Astrocyte of the cerebellum (primary cell): ENCODE data around the gene AACS.

Experiments used
- DNase-seq: peaks from one replicate; pipeline ENCODE4 v3.0.0-alpha.2; 2011; ENCODE audit warnings: low read depth
- H3K4me3 ChIP-seq: 2 replicates; pipeline ENCODE4 v1.5.1; 2011; ENCODE audit warnings: mild to moderate bottlenecking, low read depth, low read length, moderate library complexity
- in situ Hi-C: cut with HindIII; loops from 2 replicates; pipeline ENCODE4 v1.10.0; 2017; ENCODE audit warnings: low sequenced_read_pairs
- TF ChIP-seq, protein P1 (sequence below): IDR thresholded peaks from 2 replicates; pipeline ENCODE4 v1.5.1; 2012; ENCODE audit warnings: low read length, low read depth, moderate library complexity, mild to moderate bottlenecking; ENCODE audit errors: missing control alignments

AACS gene

DNA sequence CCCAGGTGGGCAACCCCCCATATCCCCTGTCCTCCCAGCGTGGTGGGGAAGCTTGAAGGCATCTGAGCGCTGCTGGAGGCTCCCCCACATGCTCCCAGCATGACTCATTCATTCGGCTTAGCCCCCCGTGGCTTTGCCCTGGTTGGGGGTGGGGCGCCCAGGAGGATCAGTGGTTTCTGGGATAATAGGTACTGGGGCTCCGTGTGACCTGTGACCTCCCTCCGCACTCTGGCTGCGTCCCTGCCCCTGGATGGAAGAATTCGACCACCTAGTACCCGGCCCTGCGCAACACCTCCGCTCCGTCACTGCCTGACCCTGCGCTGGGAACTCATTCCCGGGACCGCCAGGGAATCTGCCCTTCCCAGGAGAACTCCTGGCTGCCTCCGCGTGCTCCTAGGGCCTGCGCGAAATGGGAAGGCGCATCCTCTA is 120.1 kb downstream of the AACS start:
- H3K4me3 ChIP-seq, result peak overlapping the region; percentile 44
- in situ Hi-C loops, result loop anchor here (5.0 kb wide), 1 partner anchor 53 kb away; no protein-coding TSS in a partner anchor
- TF ChIP-seq, protein P1, sequence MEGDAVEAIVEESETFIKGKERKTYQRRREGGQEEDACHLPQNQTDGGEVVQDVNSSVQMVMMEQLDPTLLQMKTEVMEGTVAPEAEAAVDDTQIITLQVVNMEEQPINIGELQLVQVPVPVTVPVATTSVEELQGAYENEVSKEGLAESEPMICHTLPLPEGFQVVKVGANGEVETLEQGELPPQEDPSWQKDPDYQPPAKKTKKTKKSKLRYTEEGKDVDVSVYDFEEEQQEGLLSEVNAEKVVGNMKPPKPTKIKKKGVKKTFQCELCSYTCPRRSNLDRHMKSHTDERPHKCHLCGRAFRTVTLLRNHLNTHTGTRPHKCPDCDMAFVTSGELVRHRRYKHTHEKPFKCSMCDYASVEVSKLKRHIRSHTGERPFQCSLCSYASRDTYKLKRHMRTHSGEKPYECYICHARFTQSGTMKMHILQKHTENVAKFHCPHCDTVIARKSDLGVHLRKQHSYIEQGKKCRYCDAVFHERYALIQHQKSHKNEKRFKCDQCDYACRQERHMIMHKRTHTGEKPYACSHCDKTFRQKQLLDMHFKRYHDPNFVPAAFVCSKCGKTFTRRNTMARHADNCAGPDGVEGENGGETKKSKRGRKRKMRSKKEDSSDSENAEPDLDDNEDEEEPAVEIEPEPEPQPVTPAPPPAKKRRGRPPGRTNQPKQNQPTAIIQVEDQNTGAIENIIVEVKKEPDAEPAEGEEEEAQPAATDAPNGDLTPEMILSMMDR, result no peak
- DNase-seq, result no peak

DNA sequence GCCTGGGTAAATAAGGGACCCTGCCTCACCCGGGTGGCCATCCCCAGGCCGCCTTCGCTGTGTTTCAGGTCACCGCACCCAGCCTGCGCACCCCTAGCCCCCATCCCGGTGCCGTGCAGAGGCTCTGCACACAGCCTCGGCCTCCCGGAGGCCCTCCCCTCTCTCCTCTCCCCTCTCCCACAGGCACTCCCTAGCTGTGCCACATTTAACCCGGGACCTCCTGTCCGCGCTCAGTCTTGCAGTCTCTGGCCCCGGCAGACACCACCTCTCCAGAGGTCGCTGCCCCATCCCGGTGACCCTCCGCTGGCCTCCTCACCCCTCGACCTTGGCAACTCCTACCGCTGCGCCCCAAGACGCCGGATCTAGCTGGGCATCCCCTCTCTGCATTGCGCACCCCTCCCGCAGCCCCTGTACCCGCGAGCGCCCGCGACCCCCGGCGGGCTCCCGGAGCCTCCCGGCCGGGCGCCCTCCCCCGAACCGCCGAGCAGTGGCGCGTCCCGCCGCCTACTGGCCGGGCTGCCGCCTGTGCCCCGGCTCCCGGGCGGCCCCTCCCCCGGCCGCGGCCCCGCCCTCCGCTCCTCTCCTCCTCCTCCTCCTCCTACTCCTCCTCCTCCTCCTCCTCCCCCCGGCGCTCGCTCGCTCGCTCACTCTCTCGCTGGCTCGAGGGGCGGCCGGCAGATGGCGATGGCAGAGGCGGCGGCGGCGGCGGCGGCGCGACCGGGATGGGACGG is 120.7 kb downstream of the AACS start, which contains the start of gene TMEM132B:
Gene TMEM132B, plus strand, starts transcription at position 647 of the 731 bp plus-strand sequence.
- TF ChIP-seq, protein P1, result peak; percentile 7
- in situ Hi-C loops, result loop anchor here (5.0 kb wide), 1 partner anchor 54 kb away; no protein-coding TSS in a partner anchor
- peak within 1 kb of the TSS; percentile 44 for H3K4me3 ChIP-seq
- DNase-seq, result peak; percentile 27

DNA sequence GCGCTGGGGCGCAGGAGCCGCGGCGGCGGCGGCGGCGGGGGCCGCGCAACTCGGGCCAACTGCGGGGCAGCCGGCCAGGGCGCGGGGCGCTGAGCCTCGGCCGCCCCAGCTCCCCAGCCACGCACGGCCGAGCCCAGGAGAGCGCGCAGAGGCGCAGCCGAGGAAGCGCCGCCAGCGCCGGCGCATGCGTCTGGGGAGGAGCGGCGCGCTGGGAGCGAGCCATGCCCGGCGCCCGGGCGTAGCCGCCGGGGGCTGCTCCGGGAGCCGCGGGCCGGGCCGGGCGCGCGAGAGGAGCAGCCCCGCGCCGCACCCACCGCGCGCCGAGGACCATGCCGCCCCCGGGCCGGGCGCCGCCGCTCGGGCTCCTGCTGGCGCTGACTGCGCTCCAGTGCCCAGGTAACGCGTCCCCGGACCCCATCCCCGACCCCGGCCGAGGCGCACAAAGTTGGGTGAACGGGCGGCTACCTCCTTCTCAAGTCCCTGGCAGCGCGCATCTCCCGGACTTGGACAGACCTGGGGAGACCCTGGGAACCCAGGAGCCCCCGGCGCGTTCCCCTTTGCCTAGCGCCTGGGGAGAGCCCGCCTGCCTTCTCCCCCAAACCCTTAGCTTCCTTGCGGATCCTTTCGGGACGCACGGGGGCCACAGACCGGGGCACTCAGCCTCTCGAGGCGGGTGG is 121.4 kb downstream of the AACS start:
- in situ Hi-C loops, result loop anchor here (5.0 kb wide), 1 partner anchor 54 kb away; no protein-coding TSS in a partner anchor
- no peak for DNase-seq
- peak overlapping the region; percentile 44 for H3K4me3 ChIP-seq
- TF ChIP-seq, protein P1, result no peak

DNA sequence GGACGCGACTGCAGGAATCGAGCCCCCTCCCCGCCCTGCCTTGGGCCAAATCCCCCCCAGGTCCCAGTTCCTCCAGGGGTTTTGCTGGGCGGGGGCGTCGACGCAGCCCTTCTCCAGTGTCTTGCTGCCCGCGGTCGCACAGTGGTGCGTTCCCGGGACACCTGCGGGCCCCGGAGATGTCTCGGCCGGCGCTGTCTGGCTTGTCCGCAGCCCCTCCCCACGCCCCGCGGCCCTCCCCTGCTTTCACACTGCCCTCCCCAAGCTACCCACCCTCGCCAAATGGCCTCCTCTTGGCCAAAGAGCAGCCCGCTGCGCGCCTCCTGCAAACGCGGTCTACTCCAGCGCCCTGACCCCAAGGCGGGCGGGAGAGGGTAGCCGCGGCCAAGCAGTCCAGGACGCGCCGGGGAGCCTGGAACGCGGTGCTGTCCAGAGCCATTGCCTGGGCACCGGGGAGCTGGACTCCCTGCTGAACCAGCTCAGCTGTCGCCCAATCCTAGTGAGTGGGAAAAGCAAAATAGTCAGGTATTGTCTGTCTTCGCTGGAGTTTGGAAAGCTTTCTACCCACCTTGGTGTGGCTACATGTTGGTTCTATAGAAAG is 122.0 kb downstream of the AACS start:
- in situ Hi-C loops, result loop anchor here (5.0 kb wide), 1 partner anchor 55 kb away; no protein-coding TSS in a partner anchor
- no peak for DNase-seq
- TF ChIP-seq, protein P1, result no peak
- peak overlapping the region; percentile 44 for H3K4me3 ChIP-seq

DNA sequence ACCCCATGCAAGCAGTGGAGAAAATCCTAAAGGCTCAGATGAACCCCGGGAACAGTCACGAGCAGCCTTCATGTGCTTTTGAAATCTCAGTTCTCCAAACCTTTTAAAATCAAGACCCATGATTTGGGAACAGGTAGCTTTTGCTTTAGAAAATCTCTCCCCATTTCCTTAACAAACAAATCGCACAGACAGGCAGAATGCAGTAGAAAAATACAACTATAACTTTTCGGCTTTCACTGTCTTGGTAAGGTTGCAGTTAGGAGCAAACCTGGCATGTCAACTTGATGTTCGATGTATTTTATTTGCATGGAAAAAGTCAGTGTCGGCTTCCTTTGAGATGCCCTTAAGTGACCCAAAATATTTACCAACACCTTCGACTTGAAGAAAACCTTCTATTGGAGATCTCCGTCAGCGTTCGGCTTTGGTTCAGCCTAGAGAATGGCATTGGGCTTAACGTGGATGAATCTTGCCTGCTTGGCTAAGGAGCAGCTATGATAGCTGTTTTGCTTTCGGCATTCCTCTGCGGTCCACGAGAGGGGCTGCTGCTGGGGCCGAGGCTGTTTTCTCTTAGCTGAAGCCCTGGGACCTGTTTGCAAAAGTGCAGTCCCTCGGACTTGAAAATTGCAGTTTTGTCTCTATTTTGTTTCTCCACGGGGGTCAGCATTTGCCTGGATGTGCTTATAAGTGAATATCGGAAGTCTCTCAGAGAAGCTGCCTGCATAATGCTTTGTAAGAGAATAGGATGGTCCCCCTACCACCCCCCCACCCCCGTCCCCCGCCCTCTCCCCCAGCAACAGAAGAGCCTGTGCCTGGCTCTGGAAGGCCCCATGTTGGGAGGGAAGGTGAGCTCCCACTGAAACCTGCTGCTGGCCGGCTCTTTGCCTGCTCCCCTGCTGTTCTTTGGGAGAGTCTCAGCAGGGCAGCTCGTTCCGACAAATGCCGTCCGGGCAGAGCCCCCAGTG is 122.8 kb downstream of the AACS start:
- TF ChIP-seq, protein P1, result no peak
- in situ Hi-C loops, result loop anchor here (5.0 kb wide), 1 partner anchor 56 kb away; no protein-coding TSS in a partner anchor
- no peak for DNase-seq
- peak overlapping the region; percentile 44 for H3K4me3 ChIP-seq

DNA sequence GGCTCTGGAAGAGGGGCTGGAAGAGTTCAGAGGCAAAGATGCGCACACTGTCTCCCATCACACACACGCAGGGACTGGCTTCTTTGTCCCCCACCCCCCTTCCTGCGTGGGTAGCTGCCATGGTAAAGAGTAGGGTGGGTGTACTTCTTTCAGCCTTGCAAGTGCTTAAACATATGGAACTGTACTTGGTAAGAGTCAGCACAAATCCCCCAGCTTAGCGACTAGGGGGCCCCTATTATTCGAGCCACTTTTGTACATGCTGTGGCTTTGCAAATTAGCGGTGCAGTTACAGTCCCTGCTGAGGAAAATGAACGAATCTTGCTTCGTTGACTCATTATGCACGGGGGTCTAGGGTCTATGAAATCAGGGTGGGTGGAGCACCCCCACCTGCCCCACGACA is 123.8 kb downstream of the AACS start:
- DNase-seq, result no peak
- TF ChIP-seq, protein P1, result no peak
- in situ Hi-C loops, result loop anchor here (5.0 kb wide), 1 partner anchor 57 kb away; no protein-coding TSS in a partner anchor
- no peak overlapping the region for H3K4me3 ChIP-seq
